DMS 273 treated with DMSO at 0.1 percent for 48 hours (cell line): ENCODE results near the gene KCNAB2.

Source experiments
- DNase-seq: peaks from one replicate; lab custom pipeline; 2025; lab: John Stamatoyannopoulos, UW

KCNAB2 gene

GRCh38 chr1:6150006-6150938 lies 104.6 kb downstream of the KCNAB2 start:
- no peak for DNase-seq
